GM10847 (cell line): ENCODE results near the gene REPIN1.

Source experiments
- POLR2A ChIP-seq: IDR thresholded peaks from 2 replicates; pipeline ENCODE4 v1.6.1; 2011; ENCODE audit not compliant: insufficient read length; ENCODE audit errors: extremely low read depth

REPIN1 gene

GRCh38 chr7:150403376-150404171 lies 35.0 kb downstream of the REPIN1 start:
- no peak for TF ChIP-seq POLR2A

- TF ChIP-seq POLR2A, result no peak
Observed at GRCh38 chr7:150404172-150404804, 35.7 kb downstream of the REPIN1 start.

- TF ChIP-seq POLR2A, result peak; percentile 81
Observed at GRCh38 chr7:150404805-150405583, 36.4 kb downstream of the REPIN1 start.

- TF ChIP-seq POLR2A, result no peak
Observed at GRCh38 chr7:150405584-150406311, 37.1 kb downstream of the REPIN1 start.

GRCh38 chr7:150406312-150406566 lies 37.6 kb downstream of the REPIN1 start:
- no peak for TF ChIP-seq POLR2A

- TF ChIP-seq POLR2A, result no peak
Observed at GRCh38 chr7:150406567-150407421, 38.2 kb downstream of the REPIN1 start.

- no peak for TF ChIP-seq POLR2A
Observed at GRCh38 chr7:150407588-150408392, 39.2 kb downstream of the REPIN1 start.

GRCh38 chr7:150408393-150409299 lies 40.0 kb downstream of the REPIN1 start:
- TF ChIP-seq POLR2A, result no peak

GRCh38 chr7:150409300-150410030 lies 40.8 kb downstream of the REPIN1 start:
- TF ChIP-seq POLR2A, result no peak

- TF ChIP-seq POLR2A, result no peak
Observed at GRCh38 chr7:150410131-150410530, 41.5 kb downstream of the REPIN1 start.

- TF ChIP-seq POLR2A, result no peak
Observed at GRCh38 chr7:150410680-150411346, 42.2 kb downstream of the REPIN1 start.

GRCh38 chr7:150411606-150412005 lies 43.0 kb downstream of the REPIN1 start:
- TF ChIP-seq POLR2A, result no peak
